ENCODE measurements around the gene SCN3A. TPM values are rescaled to one million over a fixed set of nuclear protein-coding genes. Genes with fewer than 3 reads are reported as not detected.

The SCN3A gene
- total RNA-seq, 1 donor from 2014 or later = 23.8 TPM

DNA sequence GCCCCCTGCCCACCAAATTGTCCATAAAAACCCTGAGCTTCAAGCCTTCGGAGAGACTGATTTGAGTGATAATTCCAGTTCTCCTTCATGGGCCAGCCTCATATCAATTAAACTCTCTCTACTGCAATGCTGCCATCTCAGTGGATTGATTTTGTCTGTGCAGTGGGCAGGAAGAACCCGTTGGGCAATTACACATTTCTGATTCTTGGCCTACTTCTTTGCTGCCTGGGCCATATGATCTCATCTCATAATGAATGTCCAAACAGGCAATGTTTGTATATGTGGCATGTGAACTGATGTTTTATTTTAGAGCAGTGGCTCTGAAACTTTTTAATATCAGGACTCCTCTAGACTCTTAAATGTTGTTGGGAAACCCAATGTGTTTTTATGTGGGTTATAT is 147.3 kb downstream of the SCN3A start:
- DNase-seq (ENCODE audit: low read depth) = no peak

DNA sequence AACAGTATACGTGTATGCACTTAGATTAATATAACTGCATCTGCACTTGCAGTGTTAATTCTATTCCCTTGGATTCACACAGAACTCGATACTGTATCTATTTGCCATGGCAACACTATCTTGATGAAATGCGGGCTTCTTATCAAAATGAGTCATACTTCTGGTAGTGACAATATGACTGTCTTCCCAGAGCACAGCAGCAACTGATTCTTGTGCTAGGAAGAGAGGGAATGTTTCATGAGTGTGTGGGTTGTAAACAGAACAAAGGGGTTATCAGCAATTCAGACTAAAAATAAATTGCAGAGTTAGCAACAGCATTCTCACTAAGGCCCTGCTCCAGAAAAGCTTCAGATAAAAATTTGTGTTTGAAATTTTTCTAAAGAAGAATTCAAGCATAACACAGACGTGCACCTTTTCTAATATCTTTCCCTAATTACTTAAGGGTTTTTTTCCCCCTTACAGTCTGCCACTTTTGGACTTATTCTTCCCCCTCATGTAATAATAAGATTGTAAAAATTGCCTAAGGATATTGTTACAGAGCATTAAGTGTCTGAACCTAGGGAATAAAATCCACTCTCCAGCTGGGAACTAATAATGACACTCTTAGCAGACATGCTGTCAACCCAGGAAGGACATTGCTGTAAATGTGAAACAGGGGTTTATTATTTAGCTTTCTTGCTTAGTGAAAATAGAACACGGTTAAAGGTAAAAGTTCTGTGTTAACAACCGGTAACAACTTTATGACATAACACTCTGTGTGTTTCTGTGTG is 148.6 kb downstream of the SCN3A start:
- no peak for DNase-seq (ENCODE audit: low read depth)

DNA sequence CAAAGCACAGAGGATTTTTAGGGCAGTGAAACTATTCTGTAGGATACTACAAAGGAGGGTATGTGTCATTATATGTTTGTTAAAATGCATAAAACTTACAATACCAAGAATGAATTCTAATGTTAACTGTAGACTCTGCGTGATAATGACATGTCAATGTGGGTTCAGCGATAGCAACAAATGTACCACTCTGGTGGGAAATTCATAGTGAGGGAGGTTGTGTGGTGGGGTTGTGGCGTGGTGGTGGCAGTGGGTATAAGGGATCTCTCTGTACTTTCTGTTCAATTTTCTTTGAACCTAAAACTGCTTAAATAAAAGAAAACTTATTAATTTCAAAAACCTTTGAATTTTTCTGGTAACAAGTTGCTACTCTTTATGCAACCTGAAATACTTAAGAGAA is 149.2 kb downstream of the SCN3A start:
- no peak for DNase-seq (ENCODE audit: low read depth)

DNA sequence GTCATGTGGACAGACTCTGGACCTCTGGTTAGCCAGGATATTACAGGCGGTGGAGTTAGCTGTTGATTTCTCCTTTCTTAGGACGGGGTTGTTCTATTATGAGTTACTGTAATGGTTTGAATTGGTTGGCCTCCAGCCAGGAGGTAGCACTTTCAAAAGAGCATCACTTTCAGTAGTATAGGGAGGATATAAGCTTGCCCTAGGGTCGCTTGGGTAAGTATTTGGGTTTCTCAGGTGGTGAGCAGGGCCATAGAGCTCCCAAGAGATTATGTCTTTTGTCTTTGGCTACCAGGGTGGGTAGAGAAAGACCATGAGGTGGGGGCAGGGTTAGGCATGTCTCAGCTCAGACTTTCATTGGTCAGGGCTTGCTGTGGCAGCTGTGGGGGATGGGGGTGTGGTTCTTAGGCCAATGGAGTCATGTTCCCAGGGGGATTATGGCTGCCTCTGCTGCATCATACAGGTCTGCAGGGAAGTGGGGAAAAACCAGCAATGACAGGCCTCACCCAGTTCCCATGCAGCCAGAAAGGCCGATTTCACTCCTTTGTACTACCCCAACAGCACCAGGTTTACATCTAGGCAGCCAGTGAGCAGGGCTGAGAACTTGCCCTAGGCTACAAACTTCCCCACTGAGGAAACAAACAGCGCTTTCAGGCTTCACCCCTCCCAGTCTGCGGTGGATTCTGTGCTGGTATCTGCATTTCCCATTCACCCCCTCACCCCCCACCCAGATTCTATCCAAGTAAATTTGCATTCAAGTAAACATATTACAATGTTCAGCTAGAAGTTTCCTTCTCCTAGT is 159.1 kb downstream of the SCN3A start:
- peak; percentile 29 for DNase-seq (ENCODE audit: low read depth)

Other genes with a start within 250 kb of the SCN3A start
- gene SLC38A11, start 248.5 kb downstream of the SCN3A start, total RNA-seq = 0.69 and 1.2 TPM in 2 replicates
- 0.35 and 15.1 TPM in 2 replicates for gene SCN2A, start 35.4 kb upstream of the SCN3A start, total RNA-seq

All from renal cortical epithelial cell (primary cell).